SK-N-SH (cell line): ENCODE results near the gene CPEB3. TPM values are rescaled to one million over a fixed set of nuclear protein-coding genes. Genes with fewer than 3 reads are reported as not detected.

Experiments
- CTCF ChIA-PET: fragments of 300-600, 350-600 bp; formaldehyde crosslinking; extraction: SDS; loops from one replicate; lab custom pipeline; 2021; lab: Yijun Ruan, JAX
- POLR2A ChIA-PET: fragments of 350-600 bp; sonication (Branson Sonifier 250); formaldehyde crosslinking; extraction: SDS; loops from one replicate; lab custom pipeline; 2020; ENCODE audit warnings: antibody characterized with exemption, inconsistent platforms; lab: Yijun Ruan, JAX
- DNase-seq: peaks from one replicate; pipeline ENCODE4 v3.0.0; 2012
- H2AFZ ChIP-seq: fragments of 200-600 bp; sonication (generic); 2 replicates; pipeline ENCODE4 v1.8.1; 2016; ENCODE audit warnings: antibody characterized with exemption, mild to moderate bottlenecking, low read depth
- H3F3A ChIP-seq: fragments of 200-600 bp; sonication (generic); replicated peaks from 2 replicates; pipeline ENCODE3; 2016; ENCODE audit warnings: antibody characterized with exemption, mild to moderate bottlenecking; ENCODE audit not compliant: insufficient read depth
- H3K27ac ChIP-seq, 2 experiments: fragments of 200-500 bp in 1 of 2; fragments of 200-600 bp in 1 of 2; sonication (Bioruptor generic) in 1 of 2; sonication (generic), shearing (Covaris generic) in 1 of 2; 2 replicates each; pipeline versions ENCODE4 v1.5.1 to v1.6.1; 2014 to 2016; ENCODE audit warnings: low read depth in 2 of 2, inconsistent platforms in 1 of 2, low read length in 1 of 2, mild to moderate bottlenecking in 1 of 2, mixed read lengths in 1 of 2
- H3K27me3 ChIP-seq: fragments of 200-600 bp; sonication (generic), shearing (Covaris generic); 2 replicates; pipeline ENCODE4 v1.6.1; 2016; ENCODE audit warnings: mixed run types; ENCODE audit not compliant: insufficient read depth
- H3K36me3 ChIP-seq, 2 experiments: fragments of 200-500 bp in 1 of 2; fragments of 200-600 bp in 1 of 2; sonication (Bioruptor generic) in 1 of 2; sonication (generic) in 1 of 2; replicated peaks in 1 of 2; 2 replicates each; pipeline versions ENCODE3 to v1.5.1; 2014 to 2016; ENCODE audit warnings: low read length in 1 of 2, mild to moderate bottlenecking in 1 of 2; ENCODE audit not compliant: insufficient read depth in 2 of 2, control insufficient read depth in 1 of 2
- H3K4me1 ChIP-seq, 2 experiments: fragments of 200-500 bp in 1 of 2; fragments of 200-600 bp in 1 of 2; sonication (Bioruptor generic) in 1 of 2; sonication (generic), shearing (Covaris generic) in 1 of 2; 2 replicates each; pipeline versions ENCODE4 v1.5.1 to v1.6.1; 2014 to 2016; ENCODE audit warnings: low read depth in 1 of 2, low read length in 1 of 2, mixed run types in 1 of 2; ENCODE audit not compliant: insufficient read depth in 2 of 2, control insufficient read depth in 1 of 2
- H3K4me2 ChIP-seq: fragments of 200-600 bp; sonication (generic), shearing (Covaris generic); 2 replicates; pipeline ENCODE4 v1.6.1; 2017; ENCODE audit warnings: mixed run types
- H3K4me3 ChIP-seq, 2 experiments: fragments of 200-500 bp in 1 of 2; fragments of 200-600 bp in 1 of 2; sonication (Bioruptor generic) in 1 of 2; sonication (generic), shearing (Covaris generic) in 1 of 2; 2 replicates each; pipeline versions ENCODE4 v1.5.1 to v1.8.1; 2014 to 2016; ENCODE audit warnings: low read depth in 2 of 2, inconsistent platforms in 1 of 2, low read length in 1 of 2, mild to moderate bottlenecking in 1 of 2, mixed read lengths in 1 of 2, moderate library complexity in 1 of 2
- H3K79me2 ChIP-seq: fragments of 200-600 bp; sonication (generic); 2 replicates; pipeline ENCODE4 v1.8.1; 2017; ENCODE audit warnings: mild to moderate bottlenecking; ENCODE audit not compliant: insufficient read depth
- H3K9ac ChIP-seq: fragments of 200-600 bp; sonication (generic); 2 replicates; pipeline ENCODE4 v1.6.1; 2017; ENCODE audit warnings: mixed run types
- H3K9me2 ChIP-seq: fragments of 200-600 bp; sonication (generic); 2 replicates; pipeline ENCODE4 v1.6.1; 2017; ENCODE audit warnings: mixed run types
- H3K9me3 ChIP-seq: fragments of 200-600 bp; sonication (generic); 2 replicates; pipeline ENCODE4 v1.6.1; 2017; ENCODE audit warnings: mixed run types, mild to moderate bottlenecking, moderate library complexity
- H4K20me1 ChIP-seq: fragments of 200-600 bp; sonication (generic); 2 replicates; pipeline ENCODE4 v1.6.1; 2017; ENCODE audit warnings: mild to moderate bottlenecking, mixed run types; ENCODE audit not compliant: insufficient read depth
- ELF1 ChIP-seq: IDR thresholded peaks from 2 replicates; pipeline ENCODE4 v1.4.0; 2012
- FOSL2 ChIP-seq: IDR thresholded peaks from 2 replicates; pipeline ENCODE4 v1.4.0; 2012; ENCODE audit warnings: low read depth, mild to moderate bottlenecking, moderate library complexity, borderline replicate concordance
- GABPA ChIP-seq: IDR thresholded peaks from 2 replicates; pipeline ENCODE4 v1.4.0; 2012; ENCODE audit warnings: low read depth, mild to moderate bottlenecking
- GATA2 ChIP-seq: sonication (generic); formaldehyde crosslinking; IDR thresholded peaks from 2 replicates; pipeline ENCODE4 v1.5.0; 2020; ENCODE audit warnings: mild to moderate bottlenecking, missing genetic modification reagents
- JUND ChIP-seq: IDR thresholded peaks from 2 replicates; pipeline ENCODE4 v1.4.0; 2012
- MEF2A ChIP-seq: IDR thresholded peaks from 2 replicates; pipeline ENCODE4 v1.4.0; 2012; ENCODE audit warnings: low read depth, borderline replicate concordance
- MXI1 ChIP-seq: IDR thresholded peaks from 2 replicates; pipeline ENCODE4 v1.6.1; 2012; ENCODE audit warnings: mild to moderate bottlenecking, low read depth, low read length, improper control_type of control experiment
- NFIC ChIP-seq: IDR thresholded peaks from 2 replicates; pipeline ENCODE4 v1.4.0; 2012; ENCODE audit warnings: borderline replicate concordance
- NRF1 ChIP-seq: IDR thresholded peaks from 2 replicates; pipeline ENCODE4 v1.6.1; 2012; ENCODE audit warnings: low read depth, mild to moderate bottlenecking, low read length
- POLR2AphosphoS5 ChIP-seq: IDR thresholded peaks from 2 replicates; pipeline ENCODE4 v1.6.1; 2012; ENCODE audit warnings: low read depth, low read length
- RAD21 ChIP-seq: IDR thresholded peaks from 2 replicates; pipeline ENCODE4 v1.6.1; 2012; ENCODE audit warnings: mild to moderate bottlenecking, low read length
- RCOR1 ChIP-seq: fragments of 150-350 bp; IDR thresholded peaks from 2 replicates; pipeline ENCODE4 v1.6.1; 2017; ENCODE audit warnings: antibody characterized with exemption, low read length
- RFX5 ChIP-seq: IDR thresholded peaks from 2 replicates; pipeline ENCODE4 v1.6.1; 2012; ENCODE audit warnings: mild to moderate bottlenecking, improper control_type of control experiment, low read length
- RXRA ChIP-seq: IDR thresholded peaks from 2 replicates; pipeline ENCODE4 v1.4.0; 2012; ENCODE audit warnings: low read depth, mild to moderate bottlenecking, borderline replicate concordance
- SMC3 ChIP-seq: IDR thresholded peaks from 2 replicates; pipeline ENCODE4 v1.6.1; 2012; ENCODE audit warnings: low read depth, low read length, improper control_type of control experiment
- TAF1 ChIP-seq: IDR thresholded peaks from 2 replicates; pipeline ENCODE4 v1.6.1; 2012; ENCODE audit warnings: low read depth, mild to moderate bottlenecking, low read length, moderate library complexity, borderline replicate concordance
- TCF12 ChIP-seq: IDR thresholded peaks from 2 replicates; pipeline ENCODE4 v1.4.0; 2012
- TEAD4 ChIP-seq: IDR thresholded peaks from 2 replicates; pipeline ENCODE4 v1.4.0; 2012; ENCODE audit warnings: mild to moderate bottlenecking, borderline replicate concordance; ENCODE audit not compliant: insufficient read depth
- YY1 ChIP-seq: IDR thresholded peaks from 2 replicates; pipeline ENCODE4 v1.4.0; 2012; ENCODE audit warnings: low read depth, mild to moderate bottlenecking
- WGBS: methylation state at CpG from one replicate; pipeline ENCODE4 v1.1.6; 2017; ENCODE audit warnings: low lambda C conversion rate; 5-methylcytosine and 5-hydroxymethylcytosine counted together
- polyA plus RNA-seq, 3 experiments: library from polyadenylated mRNA; depleted of rRNA; stranded (reverse); fragments of >200 nt; gene quantifications; 2 replicates each; pipeline ENCODE4 v1.2.3, GENCODE V29; 2012
- TF ChIP-seq, protein P1 (sequence below): fragments of 150-350 bp; IDR thresholded peaks from 2 replicates; pipeline ENCODE4 v1.6.1; 2017; ENCODE audit warnings: antibody characterized with exemption, low read length, low read depth, borderline replicate concordance
- TF ChIP-seq, protein P2 (sequence below): IDR thresholded peaks from 2 replicates; pipeline ENCODE4; 2012
- TF ChIP-seq, protein P3 (sequence below): fragments of 200-600 bp; sonication (generic); IDR thresholded peaks from 2 replicates; pipeline ENCODE4 v1.6.1; 2017; ENCODE audit warnings: antibody characterized with exemption, mild to moderate bottlenecking, moderate library complexity

The CPEB3 gene
- polyA plus RNA-seq, 1 of the 3 experiments (the other 2 are of a cell fraction) = 0.36 TPM

DNA sequence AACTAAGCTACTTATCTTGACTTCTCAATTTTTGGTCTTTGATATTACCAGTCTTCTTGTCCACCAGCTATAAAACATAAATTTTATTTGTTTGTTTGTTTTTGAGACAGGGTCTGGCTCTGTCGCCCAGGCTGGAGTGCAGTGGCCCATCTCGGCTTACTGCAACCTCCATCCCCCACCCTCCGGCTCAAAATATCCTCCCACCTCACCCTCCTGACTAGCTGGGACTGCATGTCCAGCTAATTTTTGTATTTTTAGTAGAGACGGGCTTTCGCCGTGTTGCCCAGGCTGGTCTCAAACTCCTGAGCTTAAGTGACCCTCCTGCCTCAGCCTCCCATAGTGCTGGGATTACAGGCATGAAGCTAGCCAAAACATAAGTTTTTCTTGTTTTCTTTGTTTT, 7.6 kb upstream of the CPEB3 start:
- peaks cover 0 to 9% of the 10 kb centered on the region in 2 experiments; a peak in 1 of 4 replicates for H3K4me1 ChIP-seq
- no peaks in the 10 kb centered on the region for H3F3A ChIP-seq
- peaks cover 7 to 30% of the 10 kb centered on the region in 2 experiments for H3K36me3 ChIP-seq
- no peak for TF ChIP-seq MXI1
- TF ChIP-seq GABPA = no peak
- TF ChIP-seq TAF1 = no peak
- TF ChIP-seq, protein P1, sequence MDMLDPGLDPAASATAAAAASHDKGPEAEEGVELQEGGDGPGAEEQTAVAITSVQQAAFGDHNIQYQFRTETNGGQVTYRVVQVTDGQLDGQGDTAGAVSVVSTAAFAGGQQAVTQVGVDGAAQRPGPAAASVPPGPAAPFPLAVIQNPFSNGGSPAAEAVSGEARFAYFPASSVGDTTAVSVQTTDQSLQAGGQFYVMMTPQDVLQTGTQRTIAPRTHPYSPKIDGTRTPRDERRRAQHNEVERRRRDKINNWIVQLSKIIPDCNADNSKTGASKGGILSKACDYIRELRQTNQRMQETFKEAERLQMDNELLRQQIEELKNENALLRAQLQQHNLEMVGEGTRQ = no peak
- TF ChIP-seq TEAD4 = no peak
- no peak for TF ChIP-seq ELF1
- TF ChIP-seq RXRA = no peak
- no peak for TF ChIP-seq RFX5
- TF ChIP-seq YY1 = no peak
- no peak for TF ChIP-seq NFIC
- no peak for TF ChIP-seq RCOR1
- no peak for TF ChIP-seq MEF2A
- no peak for TF ChIP-seq FOSL2
- TF ChIP-seq JUND = no peak
- ChIA-PET CTCF (interaction anchor here (1.1 to 1.3 kb wide), 2 partner anchors 173 to 219 kb away, joined by 3 read pairs; no protein-coding TSS in a partner anchor), POLR2A (no interaction called here)
- H2AFZ ChIP-seq = no peak overlapping the region
- no peaks in the 10 kb centered on the region for H3K9me2 ChIP-seq
- no peak overlapping the region for H3K27ac ChIP-seq
- H3K27me3 ChIP-seq = no peaks in the 10 kb centered on the region
- no peak overlapping the region for H3K4me3 ChIP-seq
- H3K4me2 ChIP-seq = no peak overlapping the region
- H3K79me2 ChIP-seq = peaks cover 99% of the 10 kb centered on the region
- WGBS = 95% methylated on average over 6 of the region's 6 CpGs
- peaks cover 89% of the 10 kb centered on the region for H4K20me1 ChIP-seq
- no peak overlapping the region for H3K9ac ChIP-seq
- no peaks in the 10 kb centered on the region for H3K9me3 ChIP-seq
- DNase-seq = no peak

DNA sequence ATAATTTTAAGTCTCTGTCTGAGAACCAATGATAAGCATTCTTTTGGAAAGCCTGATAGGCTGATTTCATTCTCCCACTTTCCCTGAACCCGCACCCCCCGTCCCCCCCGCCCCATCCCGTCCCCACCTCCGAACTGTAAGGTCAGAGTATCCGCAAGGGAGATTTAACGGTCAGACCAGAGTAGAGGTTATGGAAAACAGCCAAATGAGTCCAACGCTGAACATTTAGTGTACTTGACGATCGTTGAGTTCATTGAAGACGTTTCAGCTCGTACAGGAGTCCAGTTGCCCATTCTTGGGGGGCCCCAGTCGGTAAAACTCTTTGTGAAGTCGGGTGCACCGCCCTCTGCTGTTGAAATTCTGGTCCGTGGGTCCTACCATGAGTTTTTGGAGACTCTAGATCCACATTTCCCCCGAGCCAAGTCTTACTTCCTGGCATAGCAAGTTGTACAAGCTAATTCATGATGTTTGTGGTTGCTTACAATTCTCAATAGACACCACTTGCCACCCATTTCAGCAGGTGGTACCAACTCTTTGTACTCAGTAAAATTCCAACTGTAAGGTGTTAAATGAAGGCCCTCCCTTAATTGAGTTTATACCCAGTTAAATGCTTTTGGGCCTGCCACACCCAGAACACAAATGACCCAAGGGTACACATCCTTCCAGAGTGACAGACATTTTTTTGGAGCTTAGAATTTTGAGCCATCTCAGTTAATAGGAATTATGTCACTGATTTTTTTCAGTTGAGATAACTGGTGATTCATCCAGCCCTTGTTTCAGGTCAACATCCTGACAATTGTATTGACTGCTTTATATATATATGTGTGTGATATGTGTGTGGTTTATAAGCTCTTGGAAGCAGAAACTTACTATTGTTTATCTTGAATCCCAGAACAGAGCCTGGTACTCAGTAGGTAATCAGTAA, 1.3 kb upstream of the CPEB3 start:
- H2AFZ ChIP-seq = no peak overlapping the region
- peak overlapping the region; percentile 97 for H3K9ac ChIP-seq
- H3K4me3 ChIP-seq = peak overlapping the region; percentile 95 to 98
- H3K27me3 ChIP-seq = no peaks in the 10 kb centered on the region
- peaks cover 77% of the 10 kb centered on the region for H3K79me2 ChIP-seq
- ChIA-PET POLR2A (no interaction called here), CTCF (interaction anchor here (0.8 to 4.1 kb wide), 15 partner anchors 11 to 206 kb away, joined by 3 to 51 read pairs (median 3); no protein-coding TSS in a partner anchor)
- no peaks in the 10 kb centered on the region for H3K9me2 ChIP-seq
- peaks cover 43% of the 10 kb centered on the region for H4K20me1 ChIP-seq
- peak overlapping the region; percentile 93 for H3K4me2 ChIP-seq
- under 1% methylated on average over 17 of the region's 17 CpGs for WGBS
- peaks cover 4% of the 10 kb centered on the region in 2 experiments; a peak in 2 of 4 replicates for H3K4me1 ChIP-seq
- H3F3A ChIP-seq = peaks cover 13% of the 10 kb centered on the region
- H3K36me3 ChIP-seq = peaks cover 7 to 23% of the 10 kb centered on the region in 2 experiments
- peak; percentile 35; the same call in 1 of the 2 replicates for TF ChIP-seq FOSL2
- TF ChIP-seq, protein P2, sequence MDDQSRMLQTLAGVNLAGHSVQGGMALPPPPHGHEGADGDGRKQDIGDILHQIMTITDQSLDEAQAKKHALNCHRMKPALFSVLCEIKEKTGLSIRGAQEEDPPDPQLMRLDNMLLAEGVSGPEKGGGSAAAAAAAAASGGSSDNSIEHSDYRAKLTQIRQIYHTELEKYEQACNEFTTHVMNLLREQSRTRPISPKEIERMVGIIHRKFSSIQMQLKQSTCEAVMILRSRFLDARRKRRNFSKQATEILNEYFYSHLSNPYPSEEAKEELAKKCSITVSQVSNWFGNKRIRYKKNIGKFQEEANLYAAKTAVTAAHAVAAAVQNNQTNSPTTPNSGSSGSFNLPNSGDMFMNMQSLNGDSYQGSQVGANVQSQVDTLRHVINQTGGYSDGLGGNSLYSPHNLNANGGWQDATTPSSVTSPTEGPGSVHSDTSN = no peak
- peak; percentile 49 for TF ChIP-seq RAD21
- no peak for TF ChIP-seq NRF1
- TF ChIP-seq TCF12 = peak; percentile 5; the same call in 1 of the 2 replicates
- 0 out of 2 replicates have a peak, but pooled peaks have one; percentile 31 for TF ChIP-seq JUND
- TF ChIP-seq GATA2 (CRISPR knock-in tag) = no peak
- no peak for TF ChIP-seq POLR2AphosphoS5
- TF ChIP-seq, protein P3, sequence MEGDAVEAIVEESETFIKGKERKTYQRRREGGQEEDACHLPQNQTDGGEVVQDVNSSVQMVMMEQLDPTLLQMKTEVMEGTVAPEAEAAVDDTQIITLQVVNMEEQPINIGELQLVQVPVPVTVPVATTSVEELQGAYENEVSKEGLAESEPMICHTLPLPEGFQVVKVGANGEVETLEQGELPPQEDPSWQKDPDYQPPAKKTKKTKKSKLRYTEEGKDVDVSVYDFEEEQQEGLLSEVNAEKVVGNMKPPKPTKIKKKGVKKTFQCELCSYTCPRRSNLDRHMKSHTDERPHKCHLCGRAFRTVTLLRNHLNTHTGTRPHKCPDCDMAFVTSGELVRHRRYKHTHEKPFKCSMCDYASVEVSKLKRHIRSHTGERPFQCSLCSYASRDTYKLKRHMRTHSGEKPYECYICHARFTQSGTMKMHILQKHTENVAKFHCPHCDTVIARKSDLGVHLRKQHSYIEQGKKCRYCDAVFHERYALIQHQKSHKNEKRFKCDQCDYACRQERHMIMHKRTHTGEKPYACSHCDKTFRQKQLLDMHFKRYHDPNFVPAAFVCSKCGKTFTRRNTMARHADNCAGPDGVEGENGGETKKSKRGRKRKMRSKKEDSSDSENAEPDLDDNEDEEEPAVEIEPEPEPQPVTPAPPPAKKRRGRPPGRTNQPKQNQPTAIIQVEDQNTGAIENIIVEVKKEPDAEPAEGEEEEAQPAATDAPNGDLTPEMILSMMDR = peak; percentile 73
- peak; percentile 55 for TF ChIP-seq SMC3
- no peak; the same call in 1 of the 2 replicates for TF ChIP-seq TAF1
- peak overlapping the region in 1 of 2 experiments; percentile 77; a peak in 2 of 4 replicates for H3K27ac ChIP-seq
- peak; percentile 59 for DNase-seq
- H3K9me3 ChIP-seq = no peaks in the 10 kb centered on the region
